ENCODE data around the gene UBE2E2. TPM values are rescaled to one million over a fixed set of nuclear protein-coding genes. Genes with fewer than 3 reads are reported as not detected.

The UBE2E2 gene
- total and polyA plus RNA-seq, 8 donors = 6.5 to 128 (median 18.9) TPM

GRCh38 chr3:23356169-23356568 lies 153.0 kb downstream of the UBE2E2 start:
- intact Hi-C loops (cut with DNase I; ENCODE audit: low total_unique reads) = no loop called here
- Histone ChIP-seq H3K36me3 (no peaks in the 10 kb centered on the region), H3K4me1 (no peaks in the 10 kb centered on the region), H3K9me3 (no peaks in the 10 kb centered on the region), H3K4me3 (no peak overlapping the region), H3K27me3 (no peaks in the 10 kb centered on the region), H3K27ac (no peak overlapping the region)
- no peak for DNase-seq
- WGBS, 5 donors = 85 to 95% (median 93%) methylated on average over 3 of the region's 3 CpGs
- no peak for TF ChIP-seq POLR2AphosphoS5 (IDR thresholded peaks at IDR 0.05)
- TF ChIP-seq POLR2A (IDR thresholded peaks at IDR 0.05) = no peak
- TF ChIP-seq, protein P1, sequence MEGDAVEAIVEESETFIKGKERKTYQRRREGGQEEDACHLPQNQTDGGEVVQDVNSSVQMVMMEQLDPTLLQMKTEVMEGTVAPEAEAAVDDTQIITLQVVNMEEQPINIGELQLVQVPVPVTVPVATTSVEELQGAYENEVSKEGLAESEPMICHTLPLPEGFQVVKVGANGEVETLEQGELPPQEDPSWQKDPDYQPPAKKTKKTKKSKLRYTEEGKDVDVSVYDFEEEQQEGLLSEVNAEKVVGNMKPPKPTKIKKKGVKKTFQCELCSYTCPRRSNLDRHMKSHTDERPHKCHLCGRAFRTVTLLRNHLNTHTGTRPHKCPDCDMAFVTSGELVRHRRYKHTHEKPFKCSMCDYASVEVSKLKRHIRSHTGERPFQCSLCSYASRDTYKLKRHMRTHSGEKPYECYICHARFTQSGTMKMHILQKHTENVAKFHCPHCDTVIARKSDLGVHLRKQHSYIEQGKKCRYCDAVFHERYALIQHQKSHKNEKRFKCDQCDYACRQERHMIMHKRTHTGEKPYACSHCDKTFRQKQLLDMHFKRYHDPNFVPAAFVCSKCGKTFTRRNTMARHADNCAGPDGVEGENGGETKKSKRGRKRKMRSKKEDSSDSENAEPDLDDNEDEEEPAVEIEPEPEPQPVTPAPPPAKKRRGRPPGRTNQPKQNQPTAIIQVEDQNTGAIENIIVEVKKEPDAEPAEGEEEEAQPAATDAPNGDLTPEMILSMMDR (IDR thresholded peaks at IDR 0.05) = no peak
- TF ChIP-seq EP300 (IDR thresholded peaks at IDR 0.05) = no peak

- DNase-seq = no peak
- TF ChIP-seq, protein P1 (IDR thresholded peaks at IDR 0.05) = no peak
- no peak for TF ChIP-seq POLR2AphosphoS5 (IDR thresholded peaks at IDR 0.05)
- H3K27me3 ChIP-seq = no peaks in the 10 kb centered on the region
- H3K9me3 ChIP-seq = no peaks in the 10 kb centered on the region
- H3K4me1 ChIP-seq = no peaks in the 10 kb centered on the region
- 87 to 96% (median 93%) methylated on average over 3 of the region's 3 CpGs for WGBS, 5 donors
- no peaks in the 10 kb centered on the region for H3K36me3 ChIP-seq
- intact Hi-C loops (cut with DNase I; ENCODE audit: low total_unique reads) = no loop called here
- H3K27ac ChIP-seq = no peak overlapping the region
- no peak overlapping the region for H3K4me3 ChIP-seq
Measured at GRCh38 chr3:23356923-23357322, 153.8 kb downstream of the UBE2E2 start.

GRCh38 chr3:23359116-23359515 lies 156.0 kb downstream of the UBE2E2 start:
- Histone ChIP-seq H3K9me3 (no peaks in the 10 kb centered on the region), H3K4me1 (no peaks in the 10 kb centered on the region), H3K36me3 (no peaks in the 10 kb centered on the region), H3K27ac (no peak overlapping the region), H3K4me3 (no peak overlapping the region), H3K27me3 (no peaks in the 10 kb centered on the region)
- TF ChIP-seq POLR2A (IDR thresholded peaks at IDR 0.05) (no peak), POLR2AphosphoS5 (IDR thresholded peaks at IDR 0.05) (no peak)
- DNase-seq = no peak
- intact Hi-C loops (cut with DNase I; ENCODE audit: low total_unique reads) = no loop called here

DNA sequence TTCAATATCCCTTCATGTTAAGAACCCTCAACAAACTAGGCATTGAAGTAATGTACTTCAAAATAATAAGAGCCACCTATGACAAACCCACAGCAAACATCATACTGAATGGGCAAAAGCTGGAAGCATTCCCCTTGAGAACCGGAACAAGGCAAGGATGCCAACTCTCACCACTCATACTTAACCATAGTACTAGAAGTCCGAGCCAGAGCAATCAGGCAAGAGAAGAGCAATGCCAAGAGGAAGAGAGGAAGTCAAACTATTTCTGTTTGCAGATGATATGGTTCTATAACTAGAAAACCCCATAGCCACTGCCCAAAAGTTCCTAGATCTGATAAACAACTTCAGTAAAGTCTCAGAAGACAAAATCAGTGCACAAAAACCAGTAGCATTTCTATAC lies 161.9 kb downstream of the UBE2E2 start:
- H3K4me3 ChIP-seq = no peak overlapping the region
- no peak for DNase-seq
- no peak for TF ChIP-seq POLR2AphosphoS5 (IDR thresholded peaks at IDR 0.05)
- no peak for TF ChIP-seq EP300 (IDR thresholded peaks at IDR 0.05)
- no peak for TF ChIP-seq POLR2A (IDR thresholded peaks at IDR 0.05)
- TF ChIP-seq, protein P1 (IDR thresholded peaks at IDR 0.05) = no peak
- intact Hi-C loops (cut with DNase I; ENCODE audit: low total_unique reads) = no loop called here
- WGBS, 5 donors = 58 to 83% (median 73%) methylated on average over 2 of the region's 2 CpGs
- no peak overlapping the region for H3K27ac ChIP-seq
- H3K27me3 ChIP-seq = no peaks in the 10 kb centered on the region
- H3K9me3 ChIP-seq = no peaks in the 10 kb centered on the region
- H3K4me1 ChIP-seq = no peaks in the 10 kb centered on the region
- no peaks in the 10 kb centered on the region for H3K36me3 ChIP-seq

GRCh38 chr3:23368731-23369130 lies 165.6 kb downstream of the UBE2E2 start:
- WGBS, 5 donors = 63 to 80% (median 73%) methylated on average over 1 of the region's 1 CpG
- Histone ChIP-seq H3K27me3 (no peaks in the 10 kb centered on the region), H3K4me1 (peaks cover 0 to 4% (median 0%) of the 10 kb centered on the region in 4 donors), H3K27ac (no peak overlapping the region), H3K36me3 (no peaks in the 10 kb centered on the region), H3K9me3 (no peaks in the 10 kb centered on the region), H3K4me3 (no peak overlapping the region)
- intact Hi-C loops (cut with DNase I; ENCODE audit: low total_unique reads) = no loop called here
- no peak for DNase-seq
- TF ChIP-seq EP300 (IDR thresholded peaks at IDR 0.05) (no peak), POLR2A (IDR thresholded peaks at IDR 0.05) (no peak), POLR2AphosphoS5 (IDR thresholded peaks at IDR 0.05) (no peak)
- TF ChIP-seq, protein P1 (IDR thresholded peaks at IDR 0.05) = no peak

Data from stomach (tissue), 9 donors.